DND-41 (cell line): ENCODE results near the gene SPRTN.

ENCODE experiments used
- ATAC-seq: fragments of 200-7000 bp; cut with Tn5 transposase; 3 replicates; pipeline ENCODE4 v1.9.1; 2021; ENCODE audit warnings: low read depth; ENCODE audit not compliant: insufficient read depth
- DNase-seq: peaks from one replicate; pipeline ENCODE4 v3.0.0-alpha.2; 2020
- H2AFZ ChIP-seq: 2 replicates; pipeline ENCODE4 v1.6.0; 2012; ENCODE audit warnings: low read depth, low read length
- H3K27ac ChIP-seq: 2 replicates; pipeline ENCODE4 v1.5.1; 2012; ENCODE audit warnings: low read length, inconsistent platforms
- H3K27me3 ChIP-seq: fragments of 200-600 bp; sonication (generic); 2 replicates; pipeline ENCODE4 v1.6.0; 2012; ENCODE audit warnings: low read length, mild to moderate bottlenecking, inconsistent platforms; ENCODE audit not compliant: insufficient read depth, poor library complexity
- H3K36me3 ChIP-seq: 2 replicates; pipeline ENCODE4 v1.5.1; 2012; ENCODE audit warnings: low read length, inconsistent platforms; ENCODE audit not compliant: insufficient read depth
- H3K4me1 ChIP-seq: 2 replicates; pipeline ENCODE4 v1.5.1; 2012; ENCODE audit warnings: mild to moderate bottlenecking, low read length; ENCODE audit not compliant: insufficient read depth
- H3K4me2 ChIP-seq: 2 replicates; pipeline ENCODE4 v1.6.0; 2012; ENCODE audit warnings: mild to moderate bottlenecking, moderate library complexity, low read length, inconsistent platforms; ENCODE audit not compliant: insufficient read depth
- H3K4me3 ChIP-seq, 2 experiments: fragments of 200-600 bp in 1 of 2; shearing (Covaris generic) in 1 of 2; 2 replicates each; pipeline ENCODE4 v1.5.1; 2012 to 2016; ENCODE audit warnings: inconsistent platforms in 2 of 2, low read length in 2 of 2, mild to moderate bottlenecking in 2 of 2, low read depth in 1 of 2, moderate library complexity in 1 of 2
- H3K79me2 ChIP-seq: 2 replicates; pipeline ENCODE4 v1.6.0; 2012; ENCODE audit warnings: low read length, inconsistent platforms; ENCODE audit not compliant: insufficient read depth
- H3K9ac ChIP-seq: 2 replicates; pipeline ENCODE4 v1.6.0; 2012; ENCODE audit warnings: low read depth, mild to moderate bottlenecking, inconsistent platforms, low read length, moderate library complexity
- H3K9me3 ChIP-seq: 2 replicates; pipeline ENCODE4 v1.5.1; 2012; ENCODE audit warnings: low read length, moderate library complexity, mild to moderate bottlenecking, inconsistent platforms; ENCODE audit not compliant: insufficient read depth, severe bottlenecking
- H4K20me1 ChIP-seq: 2 replicates; pipeline ENCODE4 v1.6.0; 2012; ENCODE audit warnings: low read length; ENCODE audit not compliant: insufficient read depth
- EZH2 ChIP-seq: IDR thresholded peaks from 3 replicates; pipeline ENCODE4 v1.6.1; 2012; ENCODE audit warnings: borderline replicate concordance, low read depth, mild to moderate bottlenecking, moderate library complexity, low read length, inconsistent platforms; ENCODE audit not compliant: severe bottlenecking
- TF ChIP-seq, protein P1 (sequence below): IDR thresholded peaks from 2 replicates; pipeline ENCODE4 v1.5.1; 2012; ENCODE audit warnings: borderline replicate concordance, low read length, moderate library complexity, mild to moderate bottlenecking; ENCODE audit not compliant: poor library complexity, severe bottlenecking; ENCODE audit errors: extremely low read depth

SPRTN gene

DNA sequence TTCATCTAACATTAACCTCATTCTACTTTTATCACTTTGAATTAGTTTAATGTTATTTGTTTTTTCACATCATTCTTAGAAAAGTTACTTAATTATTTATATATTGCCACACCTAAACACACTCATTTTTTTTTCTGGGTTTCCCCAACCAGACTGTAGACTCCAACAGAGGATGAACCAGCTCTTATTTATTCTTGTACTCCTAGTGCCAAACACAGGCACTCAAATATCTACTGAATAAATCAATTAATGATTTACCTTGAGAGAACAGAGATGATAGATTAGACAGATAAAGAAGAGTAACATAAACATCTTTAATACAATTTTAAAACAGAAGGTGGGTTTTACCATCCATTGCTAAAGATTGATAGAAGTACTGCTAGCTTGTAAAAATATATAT is 48.4 kb downstream of the SPRTN start:
- DNase-seq (no peak), ATAC-seq (no peak)
- no peaks in the 10 kb centered on the region for H3K9me3 ChIP-seq
- H3K27ac ChIP-seq: no peak overlapping the region
- no peak overlapping the region for H3K4me3 ChIP-seq
- H4K20me1 ChIP-seq: peaks cover 37% of the 10 kb centered on the region
- H3K36me3 ChIP-seq: peaks cover 5% of the 10 kb centered on the region; the same call in 1 of the 2 replicates
- no peaks in the 10 kb centered on the region for H3K27me3 ChIP-seq
- no peak overlapping the region for H2AFZ ChIP-seq
- H3K4me1 ChIP-seq: no peaks in the 10 kb centered on the region
- H3K9ac ChIP-seq: no peak overlapping the region
- H3K79me2 ChIP-seq: peaks cover 93% of the 10 kb centered on the region
- no peak for TF ChIP-seq EZH2
- TF ChIP-seq, protein P1, sequence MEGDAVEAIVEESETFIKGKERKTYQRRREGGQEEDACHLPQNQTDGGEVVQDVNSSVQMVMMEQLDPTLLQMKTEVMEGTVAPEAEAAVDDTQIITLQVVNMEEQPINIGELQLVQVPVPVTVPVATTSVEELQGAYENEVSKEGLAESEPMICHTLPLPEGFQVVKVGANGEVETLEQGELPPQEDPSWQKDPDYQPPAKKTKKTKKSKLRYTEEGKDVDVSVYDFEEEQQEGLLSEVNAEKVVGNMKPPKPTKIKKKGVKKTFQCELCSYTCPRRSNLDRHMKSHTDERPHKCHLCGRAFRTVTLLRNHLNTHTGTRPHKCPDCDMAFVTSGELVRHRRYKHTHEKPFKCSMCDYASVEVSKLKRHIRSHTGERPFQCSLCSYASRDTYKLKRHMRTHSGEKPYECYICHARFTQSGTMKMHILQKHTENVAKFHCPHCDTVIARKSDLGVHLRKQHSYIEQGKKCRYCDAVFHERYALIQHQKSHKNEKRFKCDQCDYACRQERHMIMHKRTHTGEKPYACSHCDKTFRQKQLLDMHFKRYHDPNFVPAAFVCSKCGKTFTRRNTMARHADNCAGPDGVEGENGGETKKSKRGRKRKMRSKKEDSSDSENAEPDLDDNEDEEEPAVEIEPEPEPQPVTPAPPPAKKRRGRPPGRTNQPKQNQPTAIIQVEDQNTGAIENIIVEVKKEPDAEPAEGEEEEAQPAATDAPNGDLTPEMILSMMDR: no peak
- H3K4me2 ChIP-seq: no peak overlapping the region

DNA sequence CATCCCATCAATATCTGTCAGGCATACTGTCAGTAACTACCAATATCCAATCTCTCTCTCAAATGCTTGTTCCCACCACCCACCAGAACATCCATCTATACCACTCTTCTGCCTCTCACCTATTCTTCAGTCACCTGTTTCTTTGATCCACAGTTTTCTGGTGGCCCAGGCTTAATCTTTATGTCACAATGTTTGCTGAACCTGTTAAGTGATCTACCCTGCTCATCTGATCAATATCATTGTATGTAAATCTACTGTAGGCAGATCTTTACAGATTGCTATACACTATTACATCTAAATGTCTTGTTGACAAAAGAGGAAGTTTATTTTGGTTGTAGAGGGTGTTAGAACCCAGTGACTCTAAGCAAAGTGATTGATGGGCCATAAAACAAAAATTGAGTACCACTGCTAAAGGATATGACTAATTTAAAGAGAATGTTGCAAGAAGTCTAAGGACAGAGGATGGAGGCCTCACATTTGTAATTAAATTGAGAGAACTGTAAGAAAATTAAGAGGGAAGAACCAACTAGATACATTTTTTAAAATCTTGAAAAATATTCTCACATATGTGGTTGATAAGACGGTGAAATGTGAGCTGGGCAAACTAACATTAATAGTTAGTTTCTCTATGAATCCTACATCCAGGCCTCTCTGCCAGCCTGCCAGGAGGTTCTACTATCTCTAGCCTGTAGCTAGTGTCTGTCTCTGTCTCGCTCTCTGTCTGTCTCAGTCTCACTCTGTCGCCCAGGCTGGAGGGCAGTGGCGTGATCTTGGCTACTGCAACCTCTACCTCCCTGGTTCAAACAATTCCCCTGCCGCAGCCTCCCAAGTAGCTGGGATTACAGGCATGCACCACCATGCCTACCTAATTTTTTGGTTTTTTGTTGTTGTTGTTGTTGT is 49.9 kb downstream of the SPRTN start:
- no peak overlapping the region for H3K4me3 ChIP-seq
- no peaks in the 10 kb centered on the region for H3K4me1 ChIP-seq
- peaks cover 5% of the 10 kb centered on the region; the same call in 1 of the 2 replicates for H3K36me3 ChIP-seq
- no peaks in the 10 kb centered on the region for H3K27me3 ChIP-seq
- ATAC-seq: no peak
- H3K9ac ChIP-seq: no peak overlapping the region
- H3K27ac ChIP-seq: no peak overlapping the region
- H3K4me2 ChIP-seq: no peak overlapping the region
- no peak overlapping the region for H2AFZ ChIP-seq
- no peak for DNase-seq
- H3K79me2 ChIP-seq: peaks cover 92% of the 10 kb centered on the region
- TF ChIP-seq, protein P1: no peak
- TF ChIP-seq EZH2: no peak
- no peaks in the 10 kb centered on the region for H3K9me3 ChIP-seq
- peaks cover 40% of the 10 kb centered on the region for H4K20me1 ChIP-seq

DNA sequence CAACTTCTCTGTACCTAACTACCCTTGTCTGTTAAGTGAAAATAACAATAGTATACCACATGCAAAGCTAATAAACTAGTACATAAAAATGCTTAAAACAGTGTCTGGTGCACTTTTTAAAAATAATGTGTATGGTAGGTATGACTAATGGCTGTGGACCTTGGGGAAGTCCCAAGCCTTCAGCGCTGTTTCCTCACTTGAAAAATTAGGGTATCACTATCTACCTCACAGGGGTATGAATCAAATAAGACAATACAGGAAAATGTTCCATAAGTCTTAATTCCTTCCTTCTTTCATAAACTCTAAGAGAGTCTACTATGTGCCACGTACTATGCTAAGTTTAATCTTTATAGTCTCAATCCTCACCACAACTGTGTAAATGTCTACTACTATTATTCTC is 52.0 kb downstream of the SPRTN start:
- no peak for ATAC-seq
- no peak overlapping the region for H3K4me2 ChIP-seq
- H3K9ac ChIP-seq: no peak overlapping the region

More for the DNA sequence above, 52.0 kb downstream of the SPRTN start:
- Histone ChIP-seq H3K36me3 (peaks cover 4% of the 10 kb centered on the region; the same call in 1 of the 2 replicates), H3K79me2 (peaks cover 83% of the 10 kb centered on the region), H3K9me3 (no peaks in the 10 kb centered on the region), H3K4me1 (no peaks in the 10 kb centered on the region), H3K4me3 (no peak overlapping the region), H3K27me3 (no peaks in the 10 kb centered on the region), H3K27ac (no peak overlapping the region), H4K20me1 (peaks cover 36% of the 10 kb centered on the region), H2AFZ (no peak overlapping the region)
- no peak for DNase-seq
- no peak for TF ChIP-seq EZH2
- TF ChIP-seq, protein P1: no peak
